HG03060 (cell line): ENCODE measurements around the gene RRAS.
"Not testable (repeated sequence)": the region's sequence is repeated elsewhere in the genome, so short reads cannot be mapped to it uniquely, and the experiment has no call there.

Experiments used
- ATAC-seq: cut with Tn5 transposase; IDR thresholded peaks from one replicate; pipeline ENCODE4 v1.9.1; 2021; ENCODE audit warnings: low read depth, moderate number of reproducible peaks; ENCODE audit not compliant: unreplicated experiment

Gene RRAS

GRCh38 chr19:49633273-49633672, 6.7 kb downstream of the RRAS start:
- not testable (repeated sequence) for ATAC-seq

DNA sequence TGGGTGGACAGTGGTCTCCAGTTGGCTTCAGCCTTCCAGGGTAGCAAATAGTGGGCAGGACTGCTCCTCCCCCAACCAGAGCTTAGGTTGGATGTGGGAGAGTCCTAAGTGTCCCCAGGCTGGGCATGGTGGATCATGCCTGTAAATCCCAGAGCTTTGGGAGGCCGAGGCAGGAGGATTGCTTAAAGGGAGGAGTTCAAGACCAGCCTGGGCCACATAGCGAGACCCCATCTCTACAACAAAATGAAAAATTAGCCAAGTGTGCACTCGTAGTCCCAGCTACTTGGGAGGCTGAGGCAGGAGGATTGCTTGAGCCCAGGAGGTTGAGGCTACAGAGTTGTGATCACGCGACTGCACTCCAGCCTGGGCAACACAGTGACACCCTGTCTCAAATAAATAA, 7.4 kb downstream of the RRAS start:
- no peak for ATAC-seq

- no peak for ATAC-seq
Measured at GRCh38 chr19:49631610-49632192, 8.2 kb downstream of the RRAS start.

GRCh38 chr19:49631014-49631588, 8.8 kb downstream of the RRAS start:
- ATAC-seq = no peak

- no peak for ATAC-seq
Measured at GRCh38 chr19:49629659-49630058, 10.3 kb downstream of the RRAS start.

DNA sequence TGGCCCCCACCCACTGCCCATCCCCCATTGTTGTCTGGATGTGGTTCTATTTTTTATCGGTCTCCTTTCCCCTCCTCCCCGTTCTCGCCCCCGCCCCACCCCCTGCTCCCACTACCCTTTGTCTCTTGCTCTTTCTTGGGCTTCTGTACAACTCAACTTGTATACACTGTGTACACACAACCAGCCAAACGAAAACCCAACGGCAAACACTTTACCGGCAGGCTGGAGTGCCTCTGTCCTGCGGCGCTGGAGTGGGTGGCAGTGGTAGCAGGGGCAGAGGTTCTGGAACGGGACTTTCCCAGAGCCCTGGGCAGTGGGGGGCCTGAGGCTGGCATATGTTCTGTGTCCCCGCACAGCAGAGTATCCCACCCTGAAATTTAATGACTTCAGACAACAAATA, 13.7 kb downstream of the RRAS start:
- no peak for ATAC-seq

DNA sequence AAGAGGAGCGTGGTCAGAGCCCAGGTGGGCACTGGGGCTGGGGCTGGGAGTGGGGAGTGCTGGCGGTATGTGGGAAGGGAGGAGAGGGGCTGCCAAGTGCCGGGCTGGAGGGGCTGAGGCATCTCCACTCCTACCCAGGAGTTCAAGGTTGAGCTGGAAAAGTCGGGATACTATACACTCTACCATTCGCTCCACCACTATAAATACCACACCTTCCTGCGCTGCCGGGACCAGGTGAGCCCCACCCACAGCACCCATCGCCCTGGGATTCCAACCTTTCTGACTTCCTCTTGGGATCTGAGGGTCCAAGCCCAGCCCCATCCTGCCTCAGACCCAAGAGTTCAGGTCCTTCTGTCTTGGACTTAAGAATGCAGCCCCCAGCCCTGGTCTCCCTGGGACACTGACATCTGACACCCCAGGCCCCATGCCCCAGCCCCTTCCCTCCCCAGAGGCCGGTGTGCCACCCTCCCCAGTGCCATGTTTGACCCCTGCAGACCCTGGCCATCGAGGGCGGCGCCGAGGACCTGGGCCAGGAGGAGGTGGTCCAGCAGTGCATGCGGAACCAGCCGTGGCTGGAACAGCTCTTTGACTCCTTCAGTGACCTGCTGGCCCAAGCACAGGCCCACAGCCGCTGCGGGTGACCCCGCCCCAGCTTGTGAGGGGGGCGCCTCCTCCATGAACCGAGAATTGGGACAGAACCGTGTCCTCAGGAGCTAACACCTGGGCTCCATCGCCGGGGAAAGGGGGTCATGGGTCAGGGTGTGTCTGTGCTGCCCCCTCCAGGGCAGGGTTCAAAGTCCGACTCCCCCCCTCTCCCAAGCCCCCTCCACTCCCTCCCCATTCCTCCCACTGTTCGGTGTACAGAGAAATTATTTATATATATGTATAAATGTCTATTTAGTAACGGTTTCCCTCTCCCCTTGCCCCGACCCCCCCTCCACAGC, 14.7 kb downstream of the RRAS start:
- ATAC-seq = no peak

DNA sequence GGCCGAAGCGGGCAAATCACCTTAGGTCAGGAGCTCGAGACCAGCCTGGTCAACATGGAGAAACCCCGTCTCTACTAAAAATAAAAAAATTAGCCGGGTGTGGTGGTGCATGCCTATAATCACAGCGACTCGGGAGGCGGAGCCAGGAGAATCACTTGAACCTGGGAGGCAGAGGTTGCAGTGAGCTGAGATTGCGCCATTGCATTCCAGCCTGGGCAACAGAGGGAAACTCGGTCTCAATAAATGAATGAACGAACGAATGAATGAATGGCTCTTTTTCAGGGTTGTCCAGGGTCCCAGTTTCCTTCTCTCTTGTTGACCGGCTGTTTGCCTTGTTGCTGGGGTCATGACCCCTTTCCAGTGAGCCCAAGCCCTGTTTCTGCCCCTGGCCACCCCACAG, 22.1 kb downstream of the RRAS start:
- ATAC-seq = not testable (repeated sequence)

GRCh38 chr19:49616945-49617344, 23.0 kb downstream of the RRAS start:
- ATAC-seq = no peak

- ATAC-seq = no peak
Measured at GRCh38 chr19:49616532-49616931, 23.4 kb downstream of the RRAS start.

GRCh38 chr19:49615861-49616260, 24.1 kb downstream of the RRAS start:
- ATAC-seq = no peak

DNA sequence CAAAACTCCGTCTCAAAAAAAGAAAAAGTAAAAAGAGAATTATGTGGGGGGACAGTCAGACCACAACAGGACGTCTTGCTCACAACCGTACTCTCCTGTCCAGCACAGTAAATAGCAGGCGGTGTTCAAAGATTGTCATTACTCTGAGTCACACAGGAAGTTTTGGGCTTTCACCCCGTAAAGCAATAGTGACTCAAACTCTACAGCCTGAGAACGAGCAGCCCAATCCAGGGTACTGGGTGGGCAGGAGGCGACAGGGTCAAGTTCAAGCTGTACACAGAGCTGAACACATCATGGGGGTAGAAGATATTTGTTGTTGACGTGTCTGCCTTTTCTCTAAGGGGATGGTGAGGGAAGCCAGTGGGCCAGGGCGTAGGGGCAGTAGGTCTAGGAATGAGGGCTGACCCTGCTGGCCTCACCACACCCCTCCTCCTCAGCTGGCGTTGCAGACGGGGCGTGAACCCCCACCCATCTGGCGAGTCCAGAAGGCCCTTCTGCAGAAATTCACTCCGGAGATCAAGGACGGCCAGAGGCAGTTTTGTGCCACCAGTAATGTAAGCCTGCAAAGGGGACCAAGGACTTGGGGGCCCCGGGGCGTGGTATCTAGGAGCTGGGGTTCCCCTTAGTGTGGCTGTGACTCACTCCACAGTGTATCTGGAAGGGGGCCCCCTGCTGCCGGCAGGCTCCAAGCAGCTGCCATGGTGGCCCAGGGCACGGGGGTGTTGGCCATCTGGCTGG, 25.7 kb downstream of the RRAS start:
- no peak for ATAC-seq

GRCh38 chr19:49613374-49613773, 26.6 kb downstream of the RRAS start:
- no peak for ATAC-seq

DNA sequence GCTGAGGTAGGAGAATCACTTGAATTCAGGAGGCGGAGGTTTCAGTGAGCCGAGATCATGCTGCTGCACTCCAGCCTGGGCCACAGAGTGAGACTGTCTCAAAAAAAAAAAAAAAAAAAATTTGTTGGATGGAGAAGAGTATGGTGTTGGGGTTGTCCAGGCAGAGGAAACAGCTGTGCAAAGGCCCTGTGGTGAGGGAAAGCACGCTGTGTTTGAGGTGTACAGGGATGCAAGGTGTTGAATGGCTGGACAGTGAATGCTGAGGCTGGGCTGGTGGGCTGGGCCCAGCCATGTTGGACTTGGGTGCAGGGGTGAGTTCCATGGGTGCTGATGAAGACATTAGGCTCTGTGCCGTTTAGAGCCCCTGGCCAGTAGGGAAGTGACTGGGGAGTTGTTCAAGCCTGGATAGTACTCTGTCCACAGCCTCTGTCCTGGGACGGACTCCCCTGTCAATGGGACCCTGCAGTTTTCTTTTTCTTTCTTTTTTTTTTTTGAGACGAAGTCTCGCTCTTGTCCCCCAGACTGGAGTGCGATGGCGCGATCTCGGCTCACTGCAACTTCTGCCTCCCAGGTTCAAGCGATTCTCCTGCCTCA, 30.3 kb downstream of the RRAS start:
- ATAC-seq = no peak

- no peak for ATAC-seq
Measured at GRCh38 chr19:49605605-49606004, 34.3 kb downstream of the RRAS start.

DNA sequence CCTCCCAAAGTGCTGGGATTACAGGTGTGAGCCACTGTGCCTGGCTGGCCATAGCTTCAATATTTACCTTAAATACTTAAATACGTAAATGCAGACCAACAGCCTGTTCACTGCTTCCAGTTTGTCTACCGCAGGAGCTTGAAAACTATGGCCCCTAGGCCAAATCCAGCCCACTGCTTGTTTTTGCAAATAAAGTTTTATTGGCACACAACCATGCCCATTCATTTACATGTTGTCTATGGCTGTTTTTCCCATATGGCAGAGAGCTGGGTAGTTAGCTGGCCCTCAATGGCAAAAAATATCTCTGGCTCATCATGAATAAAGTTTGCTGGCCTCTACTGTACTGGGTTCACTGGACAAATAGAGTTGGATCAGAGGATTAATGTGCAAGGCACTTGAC, 37.1 kb downstream of the RRAS start:
- ATAC-seq = no peak

DNA sequence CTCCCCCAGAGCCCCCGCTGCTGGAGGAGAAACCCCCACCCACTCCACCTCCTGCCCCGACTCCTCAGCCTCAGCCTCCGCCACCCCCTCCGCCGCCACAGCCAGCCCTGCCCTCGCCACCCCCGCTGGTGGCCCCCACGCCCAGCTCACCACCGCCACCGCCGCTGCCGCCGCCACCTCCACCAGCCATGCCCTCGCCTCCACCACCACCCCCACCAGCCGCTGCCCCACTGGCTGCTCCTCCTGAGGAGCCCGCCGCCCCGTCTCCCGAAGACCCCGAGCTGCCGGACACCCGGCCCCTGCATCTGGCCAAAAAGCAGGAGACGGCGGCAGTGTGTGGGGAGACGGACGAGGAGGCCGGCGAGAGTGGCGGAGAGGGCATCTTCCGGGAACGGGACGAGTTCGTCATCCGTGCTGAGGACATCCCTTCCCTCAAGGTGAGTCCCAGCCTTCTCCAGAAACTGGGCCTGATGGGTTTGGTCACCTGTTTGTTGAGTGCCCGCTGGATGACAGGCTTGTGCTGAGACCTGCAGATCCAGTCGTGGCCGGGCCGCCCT, 38.4 kb downstream of the RRAS start:
- no peak for ATAC-seq

DNA sequence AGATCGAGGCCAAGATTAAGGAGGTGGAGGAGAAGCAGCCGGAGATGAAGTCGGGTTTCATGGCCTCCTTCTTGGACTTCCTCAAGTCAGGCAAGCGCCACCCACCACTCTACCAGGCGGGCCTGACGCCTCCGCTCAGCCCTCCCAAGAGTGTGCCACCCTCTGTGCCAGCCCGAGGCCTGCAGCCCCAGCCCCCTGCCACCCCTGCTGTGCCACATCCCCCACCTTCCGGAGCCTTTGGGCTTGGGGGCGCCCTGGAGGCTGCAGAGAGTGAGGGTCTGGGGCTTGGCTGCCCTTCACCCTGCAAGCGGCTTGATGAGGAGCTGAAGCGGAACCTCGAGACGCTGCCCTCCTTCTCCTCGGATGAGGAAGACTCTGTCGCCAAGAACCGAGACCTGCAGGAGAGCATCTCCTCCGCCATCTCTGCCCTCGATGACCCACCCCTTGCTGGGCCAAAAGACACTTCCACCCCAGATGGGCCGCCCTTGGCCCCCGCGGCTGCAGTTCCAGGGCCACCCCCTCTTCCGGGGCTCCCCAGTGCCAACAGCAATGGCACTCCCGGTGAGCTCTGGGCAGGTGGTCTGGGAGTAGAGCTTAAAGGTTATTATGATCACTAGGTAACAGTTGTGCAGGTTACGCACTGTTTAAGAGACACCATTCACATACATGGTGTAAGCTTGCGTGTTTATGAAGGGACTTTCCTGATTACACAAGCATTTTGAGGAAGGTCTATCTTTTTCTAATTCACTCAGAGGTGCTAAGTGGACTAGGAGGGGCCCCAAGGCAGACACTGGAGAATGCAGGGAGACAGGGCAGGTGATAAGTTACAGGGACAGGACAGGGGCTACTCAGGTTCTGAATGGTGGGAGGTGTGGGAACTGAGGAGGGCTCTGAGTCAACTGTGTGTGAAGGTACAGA, 40.3 kb downstream of the RRAS start:
- ATAC-seq = no peak

DNA sequence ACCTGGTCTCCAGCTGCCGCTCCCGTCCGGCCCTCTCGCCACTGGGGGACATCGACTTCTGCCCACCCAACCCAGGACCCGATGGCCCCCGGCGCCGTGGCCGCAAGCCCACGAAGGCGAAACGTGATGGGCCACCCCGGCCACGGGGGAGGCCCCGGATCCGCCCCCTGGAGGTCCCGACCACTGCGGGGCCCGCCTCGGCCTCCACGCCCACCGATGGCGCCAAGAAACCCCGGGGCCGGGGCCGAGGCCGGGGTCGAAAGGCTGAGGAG, 42.3 kb downstream of the RRAS start:
- ATAC-seq = no peak
